CD14-positive monocyte (primary cell): ENCODE data around the gene ANXA11. TPM values are rescaled to one million over a fixed set of nuclear protein-coding genes. Genes with fewer than 3 reads are reported as not detected.

Experiments
- DNase-seq, 3 donors: peaks; one replicate each; pipeline ENCODE4 v3.0.0-alpha.2; 2011 to 2022
- H2AFZ ChIP-seq: 2 replicates; pipeline ENCODE4 v1.6.0; 2012; ENCODE audit warnings: mild to moderate bottlenecking, low read depth, low read length, inconsistent platforms; ENCODE audit not compliant: insufficient read depth, poor library complexity, severe bottlenecking
- H3K27ac ChIP-seq, 2 donors: 1 replicate in 1 of 2; 2 replicates in 1 of 2; pipeline ENCODE4 v1.5.1; 2012 to 2013; ENCODE audit warnings: low read length in 2 of 2, control low read depth in 1 of 2, inconsistent platforms in 1 of 2, low read depth in 1 of 2, mild to moderate bottlenecking in 1 of 2
- H3K27me3 ChIP-seq, 2 donors: one replicate each; pipeline versions ENCODE4 v1.6.0 to v1.6.1; 2011 to 2013; ENCODE audit warnings: low read length in 2 of 2; ENCODE audit not compliant: control insufficient read depth in 2 of 2, insufficient read depth in 2 of 2
- H3K36me3 ChIP-seq, 2 donors: replicated peaks in 1 of 2; 1 replicate in 1 of 2; 2 replicates in 1 of 2; pipeline versions ENCODE4 v1.5.1 to v1.6.1; 2012 to 2013; ENCODE audit warnings: low read length in 2 of 2, control low read depth in 1 of 2, inconsistent platforms in 1 of 2, mild to moderate bottlenecking in 1 of 2; ENCODE audit not compliant: insufficient read depth in 2 of 2, control insufficient read depth in 1 of 2
- H3K4me1 ChIP-seq, 2 donors: 1 replicate in 1 of 2; 2 replicates in 1 of 2; pipeline versions ENCODE4 v1.5.1 to v1.6.1; 2012 to 2013; ENCODE audit warnings: low read length in 2 of 2, control low read depth in 1 of 2, inconsistent platforms in 1 of 2, mild to moderate bottlenecking in 1 of 2, moderate library complexity in 1 of 2; ENCODE audit not compliant: insufficient read depth in 2 of 2, control insufficient read depth in 1 of 2
- H3K4me2 ChIP-seq: replicated peaks from 2 replicates; pipeline ENCODE3; 2012; ENCODE audit warnings: low read length, moderate library complexity, mild to moderate bottlenecking; ENCODE audit not compliant: poor library complexity, severe bottlenecking; ENCODE audit errors: extremely low read depth
- H3K4me3 ChIP-seq, 3 experiments: fragments of 200-600 bp in 1 of 3; sonication (generic) in 1 of 3; replicated peaks in 1 of 3; 1 replicate in 2 of 3; 2 replicates in 1 of 3; pipeline ENCODE4 v1.5.1; 2011 to 2013; ENCODE audit warnings: low read length in 3 of 3, mild to moderate bottlenecking in 3 of 3, control low read depth in 2 of 3, low read depth in 2 of 3, inconsistent platforms in 1 of 3, moderate library complexity in 1 of 3
- H3K79me2 ChIP-seq: 2 replicates; pipeline ENCODE4 v1.6.0; 2012; ENCODE audit warnings: mild to moderate bottlenecking, control low read depth, inconsistent platforms, low read length, moderate library complexity; ENCODE audit not compliant: insufficient read depth
- H3K9ac ChIP-seq: 2 replicates; pipeline ENCODE4 v1.6.0; 2017; ENCODE audit warnings: low read length, mild to moderate bottlenecking; ENCODE audit not compliant: insufficient read depth, poor library complexity, severe bottlenecking
- H3K9me3 ChIP-seq, 2 donors: replicated peaks in 1 of 2; 1 replicate in 1 of 2; 2 replicates in 1 of 2; pipeline versions ENCODE4 v1.5.1 to v1.6.1; 2012 to 2013; ENCODE audit warnings: low read length in 2 of 2, control low read depth in 1 of 2; ENCODE audit not compliant: control insufficient read depth in 1 of 2, insufficient read depth in 1 of 2
- H4K20me1 ChIP-seq: 2 replicates; pipeline ENCODE4 v1.6.0; 2012; ENCODE audit warnings: mild to moderate bottlenecking, low read length, control low read depth, moderate library complexity; ENCODE audit not compliant: insufficient read depth
- H3K27ac Mint-ChIP-seq, 7 donors: one replicate each; pipeline ENCODE4 v1.8.0; 2020; ENCODE audit warnings: mild to moderate bottlenecking in 7 of 7, mixed read lengths in 7 of 7, moderate library complexity in 6 of 7, inconsistent platforms in 2 of 7
- H3K27me3 Mint-ChIP-seq, 3 donors: one replicate each; pipeline ENCODE4 v1.8.0; 2021 to 2022; ENCODE audit warnings: low read depth in 3 of 3, mild to moderate bottlenecking in 3 of 3, mixed read lengths in 3 of 3, moderate library complexity in 3 of 3, inconsistent platforms in 1 of 3
- H3K36me3 Mint-ChIP-seq, 2 donors: one replicate each; pipeline ENCODE4 v1.8.0; 2020; ENCODE audit warnings: mixed read lengths in 2 of 2, inconsistent platforms in 1 of 2, mild to moderate bottlenecking in 1 of 2
- H3K4me1 Mint-ChIP-seq: one replicate; pipeline ENCODE4 v1.8.0; 2020; ENCODE audit warnings: mild to moderate bottlenecking, mixed read lengths
- H3K4me3 Mint-ChIP-seq, 2 donors: one replicate each; pipeline ENCODE4 v1.8.0; 2020; ENCODE audit warnings: mild to moderate bottlenecking in 2 of 2, mixed read lengths in 2 of 2, moderate library complexity in 1 of 2
- H3K9me3 Mint-ChIP-seq, 7 donors: one replicate each; pipeline ENCODE4 v1.8.0; 2020 to 2022; ENCODE audit warnings: mixed read lengths in 7 of 7, mild to moderate bottlenecking in 6 of 7, moderate library complexity in 6 of 7, inconsistent platforms in 2 of 7
- CTCF ChIP-seq: fragments of 200-600 bp; IDR thresholded peaks from one replicate; pipeline ENCODE4 v1.8.0; 2022; ENCODE audit warnings: antibody characterized with exemption, mild to moderate bottlenecking
- WGBS: methylation state at CpG from one replicate; pipeline ENCODE4 v1.1.5; 2013; ENCODE audit warnings: missing lambda C conversion rate; ENCODE audit not compliant: insufficient coverage; 5-methylcytosine and 5-hydroxymethylcytosine counted together
- intact Hi-C, 2 donors: fragments of 100-400 bp; cut with micrococcal nuclease; formaldehyde crosslinking; loops; one replicate each; pipeline versions ENCODE4 v1.15.0 to v1.15.1; 2023
- polyA plus RNA-seq, 3 donors: library from polyadenylated mRNA; depleted of rRNA in 1 of 3; unstranded in 2 of 3; stranded (reverse) in 1 of 3; fragments of 300-500 nt in 2 of 3; fragments of >200 nt in 1 of 3; fragmentation: Illumina TruSeq in 2 of 3; gene quantifications; 1 replicate in 2 of 3; 2 replicates in 1 of 3; pipeline ENCODE4 v1.2.3, GENCODE V29; 2012 to 2021

Gene ANXA11
- polyA plus RNA-seq, 3 donors: 95.6 to 174 (median 134) TPM

DNA sequence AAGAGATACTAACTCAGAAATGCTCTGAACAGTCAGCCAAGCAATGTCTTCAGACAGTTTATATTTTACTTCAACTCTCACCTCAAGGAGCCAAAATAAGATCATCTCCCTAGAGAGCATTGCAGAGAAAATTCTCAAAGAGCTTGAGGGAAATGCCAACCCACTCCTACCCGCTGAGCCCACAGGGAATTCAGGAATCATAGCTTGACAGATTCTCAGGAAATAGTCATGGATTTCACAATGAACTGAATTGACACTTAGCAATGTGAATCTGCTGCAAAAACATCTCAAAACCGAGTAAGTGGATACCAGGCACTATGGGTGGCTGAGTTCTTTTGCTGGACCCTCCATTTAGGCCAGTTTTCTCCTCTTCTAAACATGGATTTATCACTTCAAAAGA is 82.6 kb downstream of the ANXA11 start:
- no peak for TF ChIP-seq CTCF
- Histone ChIP-seq H3K9ac (no peak overlapping the region), H3K9me3 (no peaks in the 10 kb centered on the region), H3K4me3 (no peak overlapping the region), H3K27me3 (no peaks in the 10 kb centered on the region), H3K36me3 (no peaks in the 10 kb centered on the region), H3K27ac (no peak overlapping the region), H4K20me1 (no peaks in the 10 kb centered on the region), H3K4me1 (no peaks in the 10 kb centered on the region), H2AFZ (no peak overlapping the region), H3K79me2 (no peaks in the 10 kb centered on the region), H3K4me2 (no peak overlapping the region)
- Mint-ChIP-seq H3K36me3 (no peaks in the 10 kb centered on the region), H3K27me3 (peaks cover 3 to 16% (median 9%) of the 10 kb centered on the region in 3 donors), H3K27ac (no peak overlapping the region), H3K4me1 (no peaks in the 10 kb centered on the region), H3K4me3 (no peak overlapping the region), H3K9me3 (peaks cover 0 to 8% (median 7%) of the 10 kb centered on the region in 7 donors)
- no peak for DNase-seq
- WGBS: 80% methylated on average over 1 of the region's 2 CpGs
- intact Hi-C loops: no loop called here

- no peaks in the 10 kb centered on the region for H3K4me1 Mint-ChIP-seq
- Histone ChIP-seq H3K27me3 (no peaks in the 10 kb centered on the region), H4K20me1 (no peaks in the 10 kb centered on the region), H3K9me3 (no peaks in the 10 kb centered on the region), H3K27ac (no peak overlapping the region), H3K4me2 (no peak overlapping the region), H3K79me2 (no peaks in the 10 kb centered on the region), H2AFZ (no peak overlapping the region), H3K9ac (no peak overlapping the region), H3K4me1 (no peaks in the 10 kb centered on the region), H3K4me3 (no peak overlapping the region), H3K36me3 (no peaks in the 10 kb centered on the region)
- intact Hi-C loops: no loop called here
- TF ChIP-seq CTCF: no peak
- no peak overlapping the region for H3K4me3 Mint-ChIP-seq
- H3K27ac Mint-ChIP-seq: no peak overlapping the region
- H3K36me3 Mint-ChIP-seq: no peaks in the 10 kb centered on the region
- DNase-seq: no peak
- peaks cover 3 to 14% (median 9%) of the 10 kb centered on the region in 3 donors for H3K27me3 Mint-ChIP-seq
- H3K9me3 Mint-ChIP-seq: peaks cover 0 to 8% (median 7%) of the 10 kb centered on the region in 7 donors
These were observed 83.1 kb downstream of the ANXA11 start for GRCh38 chr10:80122110-80122710.
